Measurements from ENCODE around the gene ERF.

GRCh38 chr19:42207767-42208271, 47.1 kb downstream of the ERF start:
- TF ChIP-seq CTCF (IDR thresholded peaks at IDR 0.05; ENCODE audit: control extremely low read depth in 1 of 3, insufficient read depth in 1 of 3, low read depth in 1 of 3, low read length in 3 of 3) (no peak), SIN3A (conservative IDR thresholded peaks at IDR 0.05 in 1 of 2, IDR thresholded peaks at IDR 0.05 in 1 of 2; ENCODE audit: low read depth in 1 of 2, low read length in 2 of 2) (no peak), EP300 (IDR thresholded peaks at IDR 0.05; ENCODE audit: borderline replicate concordance in 1 of 2, low read depth in 2 of 2, low read length in 2 of 2) (no peak), EZH2 (IDR thresholded peaks at IDR 0.05; ENCODE audit: low read depth, low read length, severe bottlenecking) (no peak), TAF1 (IDR thresholded peaks at IDR 0.05; ENCODE audit: low read depth, low read length) (no peak), POLR2A (IDR thresholded peaks at IDR 0.05; ENCODE audit: control extremely low read depth in 1 of 2, low read depth in 2 of 2, low read length in 2 of 2) (no peak), KDM5A (IDR thresholded peaks at IDR 0.05; ENCODE audit: low read length) (no peak), CHD7 (IDR thresholded peaks at IDR 0.05; ENCODE audit: insufficient replicate concordance, low read length) (no peak), YY1 (IDR thresholded peaks at IDR 0.05; ENCODE audit: low read depth, low read length) (no peak), RAD21 (IDR thresholded peaks at IDR 0.05 in 1 of 2, conservative IDR thresholded peaks at IDR 0.05 in 1 of 2; ENCODE audit: low read depth in 2 of 2, low read length in 2 of 2) (no peak), GTF2F1 (IDR thresholded peaks at IDR 0.05; ENCODE audit: borderline replicate concordance, low read depth, low read length) (no peak), MAX (IDR thresholded peaks at IDR 0.05) (no peak)
